ENCODE results near the gene TCEAL1.
A peak's percentile ranks its signal among the peaks of the same experiment; 100 is the strongest.

Gene TCEAL1

GRCh38 chrX:103626855-103627254, 1.9 kb upstream of the TCEAL1 start:
- TF ChIP-seq, protein P1, sequence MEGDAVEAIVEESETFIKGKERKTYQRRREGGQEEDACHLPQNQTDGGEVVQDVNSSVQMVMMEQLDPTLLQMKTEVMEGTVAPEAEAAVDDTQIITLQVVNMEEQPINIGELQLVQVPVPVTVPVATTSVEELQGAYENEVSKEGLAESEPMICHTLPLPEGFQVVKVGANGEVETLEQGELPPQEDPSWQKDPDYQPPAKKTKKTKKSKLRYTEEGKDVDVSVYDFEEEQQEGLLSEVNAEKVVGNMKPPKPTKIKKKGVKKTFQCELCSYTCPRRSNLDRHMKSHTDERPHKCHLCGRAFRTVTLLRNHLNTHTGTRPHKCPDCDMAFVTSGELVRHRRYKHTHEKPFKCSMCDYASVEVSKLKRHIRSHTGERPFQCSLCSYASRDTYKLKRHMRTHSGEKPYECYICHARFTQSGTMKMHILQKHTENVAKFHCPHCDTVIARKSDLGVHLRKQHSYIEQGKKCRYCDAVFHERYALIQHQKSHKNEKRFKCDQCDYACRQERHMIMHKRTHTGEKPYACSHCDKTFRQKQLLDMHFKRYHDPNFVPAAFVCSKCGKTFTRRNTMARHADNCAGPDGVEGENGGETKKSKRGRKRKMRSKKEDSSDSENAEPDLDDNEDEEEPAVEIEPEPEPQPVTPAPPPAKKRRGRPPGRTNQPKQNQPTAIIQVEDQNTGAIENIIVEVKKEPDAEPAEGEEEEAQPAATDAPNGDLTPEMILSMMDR (IDR thresholded peaks at IDR 0.05), result no peak

DNA sequence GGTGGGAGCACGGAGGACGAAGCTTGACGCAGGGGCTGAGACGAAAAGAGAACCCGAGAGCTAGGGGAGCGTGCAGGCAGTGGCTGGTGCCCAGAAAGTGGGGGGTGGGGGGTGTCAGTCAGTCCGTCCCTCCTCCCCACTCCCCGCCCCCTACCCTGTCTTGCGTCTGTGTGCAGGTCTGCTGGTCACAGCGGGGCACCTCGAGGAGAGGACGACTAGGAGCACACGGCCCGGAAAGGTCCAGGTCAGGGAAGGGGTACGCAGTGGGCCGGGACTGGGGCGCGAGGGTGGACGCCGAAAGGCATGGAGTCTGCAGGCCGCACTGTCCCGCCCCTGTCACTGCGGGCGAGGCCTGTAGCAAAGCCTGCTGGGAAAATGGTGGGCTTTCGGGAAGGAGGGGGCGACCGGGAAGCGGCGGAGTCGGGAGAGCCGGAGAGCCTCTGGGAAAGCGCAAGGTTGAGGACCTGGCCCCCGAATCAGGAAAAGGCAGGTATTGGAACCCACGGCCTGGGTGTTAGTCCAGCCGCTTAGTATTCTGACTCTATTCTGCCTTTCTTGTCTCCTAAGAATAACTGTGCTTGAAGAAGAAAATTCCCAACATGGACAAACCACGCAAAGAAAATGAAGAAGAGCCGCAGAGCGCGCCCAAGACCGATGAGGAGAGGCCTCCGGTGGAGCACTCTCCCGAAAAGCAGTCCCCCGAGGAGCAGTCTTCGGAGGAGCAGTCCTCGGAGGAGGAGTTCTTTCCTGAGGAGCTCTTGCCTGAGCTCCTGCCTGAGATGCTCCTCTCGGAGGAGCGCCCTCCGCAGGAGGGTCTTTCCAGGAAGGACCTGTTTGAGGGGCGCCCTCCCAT, 769 bp downstream of the TCEAL1 start:
- TF ChIP-seq, protein P1 (IDR thresholded peaks at IDR 0.05), result peak; percentile 55; the same call in 1 of the 2 replicates

DNA sequence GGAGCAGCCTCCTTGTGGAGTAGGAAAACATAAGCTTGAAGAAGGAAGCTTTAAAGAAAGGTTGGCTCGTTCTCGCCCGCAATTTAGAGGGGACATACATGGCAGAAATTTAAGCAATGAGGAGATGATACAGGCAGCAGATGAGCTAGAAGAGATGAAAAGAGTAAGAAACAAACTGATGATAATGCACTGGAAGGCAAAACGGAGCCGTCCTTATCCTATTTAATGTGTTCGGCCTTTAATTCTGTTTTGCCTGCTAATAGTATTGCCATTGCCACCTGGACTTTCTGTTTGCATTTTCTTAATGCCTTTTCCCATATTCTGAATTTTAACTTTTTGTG, 1.4 kb downstream of the TCEAL1 start:
- TF ChIP-seq, protein P1 (IDR thresholded peaks at IDR 0.05), result no peak

DNA sequence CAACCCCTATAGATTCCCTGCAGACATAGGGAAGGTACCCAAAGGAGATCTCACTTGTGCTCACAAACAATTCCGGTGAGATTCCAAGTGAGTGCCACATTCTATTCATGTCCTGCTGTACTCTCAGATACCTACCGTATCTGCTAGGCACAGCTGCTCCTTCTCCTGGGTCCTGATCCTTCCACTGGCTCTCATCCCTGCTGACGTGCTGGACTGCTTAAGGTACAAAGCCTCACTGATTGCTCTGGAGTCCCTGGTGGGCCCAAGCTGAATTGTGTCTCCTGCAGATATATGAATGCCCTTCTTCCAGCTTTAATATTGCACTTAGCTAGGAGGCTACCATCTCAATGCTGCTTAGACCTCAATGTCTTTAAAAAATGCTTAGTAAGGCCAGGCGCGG, 2.4 kb downstream of the TCEAL1 start:
- TF ChIP-seq, protein P1 (IDR thresholded peaks at IDR 0.05), result no peak

- TF ChIP-seq, protein P1 (IDR thresholded peaks at IDR 0.05), result no peak
These were observed 6.7 kb downstream of the TCEAL1 start for GRCh38 chrX:103635436-103635835.

- TF ChIP-seq, protein P1 (IDR thresholded peaks at IDR 0.05), result no peak
These were observed 9.0 kb downstream of the TCEAL1 start for GRCh38 chrX:103637604-103638338.

DNA sequence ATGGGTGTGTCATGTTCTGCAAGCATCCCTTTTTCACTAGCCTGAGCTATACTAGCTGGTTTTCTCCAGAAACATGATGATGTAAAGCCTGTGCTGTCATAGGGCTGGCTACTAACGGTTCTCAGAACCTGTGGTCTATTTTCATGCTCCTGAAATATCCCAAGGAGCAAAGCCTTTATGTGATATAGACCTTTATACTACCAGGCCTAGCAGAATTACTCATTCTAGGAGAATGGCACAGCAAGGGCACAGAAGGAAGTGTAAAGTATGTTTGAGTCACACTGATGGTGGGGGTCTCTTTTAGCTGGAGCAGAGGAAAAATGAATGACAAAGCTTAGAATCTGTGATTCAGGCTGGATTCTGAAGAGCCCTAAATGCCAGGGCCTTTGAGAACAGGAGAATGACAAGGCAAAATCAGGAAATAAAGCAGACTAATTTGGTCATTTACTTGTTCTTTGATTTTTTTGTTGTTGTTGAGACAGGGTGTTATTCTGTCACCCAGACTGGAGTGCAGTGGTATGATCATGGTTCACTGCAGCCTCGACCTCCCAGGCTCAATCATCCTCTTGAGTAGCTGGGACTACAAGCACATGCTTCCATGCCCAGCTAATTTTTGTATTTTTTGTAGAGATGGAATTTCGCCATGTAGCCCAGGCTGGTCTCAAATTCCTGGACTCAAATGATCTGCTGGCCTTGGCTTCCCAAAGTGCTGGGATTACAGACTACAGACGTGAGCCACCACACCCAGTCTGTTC, 11.8 kb downstream of the TCEAL1 start:
- TF ChIP-seq, protein P1 (IDR thresholded peaks at IDR 0.05), result no peak

All from LNCAP (cell line).